ENCODE results near the gene ZNF514.

DNA sequence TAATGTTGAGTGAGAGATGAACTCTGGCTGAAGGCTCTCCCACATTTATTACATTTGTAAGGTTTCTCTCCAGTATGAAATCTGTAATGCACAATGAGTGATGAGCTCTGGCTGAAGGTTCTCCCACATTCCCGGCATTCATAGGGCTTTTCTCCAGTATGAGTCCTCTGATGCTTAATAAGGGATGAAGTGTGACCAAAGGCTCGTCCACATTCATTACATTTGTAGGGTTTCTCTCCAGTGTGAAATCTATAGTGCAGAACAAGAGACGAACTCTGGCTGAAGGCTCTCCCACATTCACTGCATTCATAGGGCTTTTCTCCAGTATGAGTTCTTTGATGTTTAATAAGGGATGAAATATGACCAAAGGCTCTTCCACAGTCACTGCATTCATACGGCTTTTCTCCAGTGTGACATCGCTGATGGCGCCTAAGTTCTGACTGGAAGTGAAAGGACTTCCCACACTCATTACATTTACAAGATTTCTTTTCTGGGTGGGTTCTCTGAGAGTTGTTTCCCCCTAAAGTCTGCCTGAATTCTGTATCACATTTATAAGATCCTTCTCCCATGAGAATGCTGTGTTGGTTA, 10.2 kb downstream of the ZNF514 start:
- TF ChIP-seq POLR2A (IDR thresholded peaks at IDR 0.05) (no peak), POLR2AphosphoS5 (IDR thresholded peaks at IDR 0.05) (no peak)
- TF ChIP-seq, protein P1, sequence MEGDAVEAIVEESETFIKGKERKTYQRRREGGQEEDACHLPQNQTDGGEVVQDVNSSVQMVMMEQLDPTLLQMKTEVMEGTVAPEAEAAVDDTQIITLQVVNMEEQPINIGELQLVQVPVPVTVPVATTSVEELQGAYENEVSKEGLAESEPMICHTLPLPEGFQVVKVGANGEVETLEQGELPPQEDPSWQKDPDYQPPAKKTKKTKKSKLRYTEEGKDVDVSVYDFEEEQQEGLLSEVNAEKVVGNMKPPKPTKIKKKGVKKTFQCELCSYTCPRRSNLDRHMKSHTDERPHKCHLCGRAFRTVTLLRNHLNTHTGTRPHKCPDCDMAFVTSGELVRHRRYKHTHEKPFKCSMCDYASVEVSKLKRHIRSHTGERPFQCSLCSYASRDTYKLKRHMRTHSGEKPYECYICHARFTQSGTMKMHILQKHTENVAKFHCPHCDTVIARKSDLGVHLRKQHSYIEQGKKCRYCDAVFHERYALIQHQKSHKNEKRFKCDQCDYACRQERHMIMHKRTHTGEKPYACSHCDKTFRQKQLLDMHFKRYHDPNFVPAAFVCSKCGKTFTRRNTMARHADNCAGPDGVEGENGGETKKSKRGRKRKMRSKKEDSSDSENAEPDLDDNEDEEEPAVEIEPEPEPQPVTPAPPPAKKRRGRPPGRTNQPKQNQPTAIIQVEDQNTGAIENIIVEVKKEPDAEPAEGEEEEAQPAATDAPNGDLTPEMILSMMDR (IDR thresholded peaks at IDR 0.05), result no peak
